GM12878 (cell line): ENCODE measurements around the gene LSR. TPM values are rescaled to one million over a fixed set of nuclear protein-coding genes. Genes with fewer than 3 reads are reported as not detected.

Experiments
- ATAC-seq: fragments of 200-7000 bp; cut with Tn5 transposase; 3 replicates; pipeline ENCODE4 v1.9.1; 2020; ENCODE audit warnings: mild to moderate bottlenecking, moderate library complexity
- BruUV-seq: library from RNA; stranded (reverse); fragments of 400-500 nt; replicated peaks from 2 replicates; lab custom pipeline; 2021; lab: Mats Ljungman, UMichigan
- CTCF ChIA-PET: fragments of 300-600 bp; sonication (Branson Sonifier 250); formaldehyde crosslinking; extraction: SDS; loops from one replicate; lab custom pipeline; 2021; ENCODE audit warnings: inconsistent platforms; lab: Yijun Ruan, JAX
- POLR2A ChIA-PET: fragments of 350-600 bp; formaldehyde crosslinking; extraction: SDS; loops from one replicate; lab custom pipeline; 2021; ENCODE audit warnings: inconsistent platforms; lab: Charles Lee
- RAD21 ChIA-PET: fragments of 300-600 bp; sonication (Branson Sonifier 250); formaldehyde crosslinking; loops from one replicate; lab custom pipeline; 2023; ENCODE audit warnings: antibody characterized with exemption; ENCODE audit not compliant: unreplicated experiment; lab: Charles Lee
- SMC1A ChIA-PET: fragments of 300-600 bp; sonication (Branson Sonifier 250); formaldehyde crosslinking; loops from one replicate; lab custom pipeline; 2023; ENCODE audit not compliant: unreplicated experiment, uncharacterized antibody; lab: Charles Lee
- DNase-seq: peaks from one replicate; pipeline ENCODE4 v3.0.0-alpha.2; 2011; ENCODE audit warnings: low read depth, low spot score
- FAIRE-seq: peaks from 3 replicates; lab custom pipeline; 2011; peaks lifted over from hg19 to GRCh38; lab: Jason Lieb, UNC
- H2AFZ ChIP-seq: 2 replicates; pipeline ENCODE4 v1.6.0; 2011; ENCODE audit warnings: low read depth, low read length, control low read depth; ENCODE audit not compliant: control insufficient read depth
- H3K27ac ChIP-seq: 2 replicates; pipeline ENCODE4 v1.5.1; 2011; ENCODE audit warnings: control low read depth; ENCODE audit not compliant: control insufficient read depth, insufficient read depth
- H3K27me3 ChIP-seq, 2 experiments: replicated peaks in 1 of 2; 2 replicates each; pipeline versions ENCODE4 v1.6.0 to v1.6.1; 2011; ENCODE audit warnings: low read length in 1 of 2; ENCODE audit not compliant: control insufficient read depth in 2 of 2, insufficient read depth in 2 of 2
- H3K36me3 ChIP-seq, 2 experiments: 2 replicates each; pipeline ENCODE4 v1.5.1; 2011; ENCODE audit warnings: low read length in 1 of 2; ENCODE audit not compliant: control insufficient read depth in 2 of 2, insufficient read depth in 2 of 2
- H3K4me1 ChIP-seq: 2 replicates; pipeline ENCODE4 v1.6.1; 2011; ENCODE audit warnings: mild to moderate bottlenecking, low read length, moderate library complexity, mixed read lengths; ENCODE audit not compliant: control insufficient read depth, insufficient read depth
- H3K4me2 ChIP-seq: 2 replicates; pipeline ENCODE4 v1.6.0; 2011; ENCODE audit warnings: control low read depth; ENCODE audit not compliant: control insufficient read depth, insufficient read depth
- H3K4me3 ChIP-seq: fragments of 200-600 bp; sonication (generic); 2 replicates; pipeline ENCODE4 v1.5.1; 2016
- H3K79me2 ChIP-seq: 2 replicates; pipeline ENCODE4 v1.6.0; 2011; ENCODE audit warnings: low read length; ENCODE audit not compliant: control insufficient read depth, insufficient read depth
- H3K9ac ChIP-seq: 2 replicates; pipeline ENCODE4 v1.8.0; 2011; ENCODE audit warnings: low read length, control low read depth, mixed read lengths; ENCODE audit not compliant: control insufficient read depth, insufficient read depth
- H3K9me3 ChIP-seq: replicated peaks from 3 replicates; pipeline ENCODE4 v1.5.1; 2011; ENCODE audit warnings: mild to moderate bottlenecking, low read length; ENCODE audit not compliant: control insufficient read depth, insufficient read depth
- H4K20me1 ChIP-seq: 2 replicates; pipeline ENCODE4 v1.6.0; 2011; ENCODE audit not compliant: control insufficient read depth, insufficient read depth
- BCL11A ChIP-seq: IDR thresholded peaks from 2 replicates; pipeline ENCODE4 v1.6.1; 2011; ENCODE audit warnings: low read depth, low read length
- BRCA1 ChIP-seq: IDR thresholded peaks from 2 replicates; pipeline ENCODE4 v1.6.1; 2011; ENCODE audit warnings: low read depth, low read length, improper control_type of control experiment
- CHD1 ChIP-seq: IDR thresholded peaks from 2 replicates; pipeline ENCODE4 v1.6.1; 2012; ENCODE audit warnings: low read depth, low read length, improper control_type of control experiment
- DPF2 ChIP-seq: fragments of 450-650 bp; IDR thresholded peaks from 2 replicates; pipeline ENCODE4 v1.6.1; 2017; ENCODE audit warnings: mild to moderate bottlenecking
- EED ChIP-seq: sonication (generic); IDR thresholded peaks from 2 replicates; pipeline ENCODE4 v1.6.1; 2016; ENCODE audit warnings: antibody characterized with exemption, low read depth
- NKRF ChIP-seq: fragments of 450-650 bp; conservative IDR thresholded peaks from 2 replicates; pipeline ENCODE4 v1.6.1; 2017; ENCODE audit warnings: mild to moderate bottlenecking, moderate library complexity
- RELB ChIP-seq: fragments of 450-650 bp; IDR thresholded peaks from 2 replicates; pipeline ENCODE4 v1.6.1; 2017; ENCODE audit warnings: low read depth, mild to moderate bottlenecking, moderate library complexity
- RUNX3 ChIP-seq: IDR thresholded peaks from 2 replicates; pipeline ENCODE4 v1.6.1; 2012; ENCODE audit warnings: low read length, inconsistent platforms
- SPI1 ChIP-seq: IDR thresholded peaks from 2 replicates; pipeline ENCODE4 v1.6.1; 2011; ENCODE audit warnings: low read depth, mild to moderate bottlenecking, low read length, moderate library complexity, borderline replicate concordance; ENCODE audit not compliant: insufficient read depth
- STAT3 ChIP-seq: IDR thresholded peaks from 2 replicates; pipeline ENCODE4 v1.6.1; 2011; ENCODE audit warnings: low read depth, low read length, improper control_type of control experiment
- YY1 ChIP-seq: IDR thresholded peaks from 2 replicates; pipeline ENCODE4 v1.6.1; 2011; ENCODE audit warnings: low read depth, mild to moderate bottlenecking, low read length
- ZBTB33 ChIP-seq: fragments of 450-650 bp; IDR thresholded peaks from 2 replicates; pipeline ENCODE4 v1.6.1; 2017; ENCODE audit warnings: mild to moderate bottlenecking
- WGBS: methylation state at CpG from one replicate; pipeline ENCODE4 v1.1.6; 2016; ENCODE audit warnings: low lambda C conversion rate; ENCODE audit not compliant: insufficient replicate concordance, insufficient coverage; ENCODE audit errors: missing lambda C conversion rate; 5-methylcytosine and 5-hydroxymethylcytosine counted together
- in situ Hi-C: fragments of 300-500 bp; cut with MboI; formaldehyde crosslinking; loops from 9 replicates; pipeline ENCODE4 v1.14.3; 2018; ENCODE audit warnings: mixed read lengths
- intact Hi-C: fragments of 100-400 bp; cut with micrococcal nuclease; formaldehyde crosslinking; loops from one replicate; pipeline ENCODE4 v1.14.2; 2022; ENCODE audit not compliant: unreplicated experiment
- polyA plus RNA-seq, 11 experiments: library from polyadenylated mRNA; depleted of rRNA in 4 of 11; unstranded in 6 of 11; stranded (reverse) in 5 of 11; fragments of >200 nt; fragmentation: Nextera tagmentation in 4 of 11; fragmentation: Illumina TruSeq in 1 of 11; extraction: Ambion mirVana in 4 of 11; extraction: Trizol in 1 of 11; gene quantifications; 1 replicate in 1 of 11; 2 replicates in 10 of 11; pipeline versions ENCODE4 v1.2.1 to v1.2.3, GENCODE V29; 2011 to 2016; ENCODE audit warnings: inconsistent platforms in 2 of 11, missing spikeins in 2 of 11, low read depth in 1 of 11
- total RNA-seq, 4 experiments: library from RNA; depleted of rRNA in 3 of 4; stranded (reverse); fragments of >200 nt in 3 of 4; fragmentation: Illumina TruSeq in 1 of 4; extraction: Trizol in 1 of 4; gene quantifications; 2 replicates each; pipeline versions ENCODE4 v1.2.1 to v1.2.3, GENCODE V29; 2013 to 2021
- TF ChIP-seq, protein P1 (sequence below): fragments of 450-650 bp; formaldehyde crosslinking; IDR thresholded peaks from 2 replicates; pipeline ENCODE4 v1.4.0; 2022; ENCODE audit warnings: mild to moderate bottlenecking, moderate library complexity

The LSR gene
- total and polyA plus RNA-seq, 10 of the 15 experiments (the other 5 are each of a cell fraction or from before 2014, with no cell fraction given): 0.26 to 53.9 (median 26.3) TPM

GRCh38 chr19:35271546-35271945 lies 22.7 kb downstream of the LSR start (continued):
- TF ChIP-seq NKRF (no peak), DPF2 (no peak), CHD1 (no peak)
- TF ChIP-seq, protein P1, sequence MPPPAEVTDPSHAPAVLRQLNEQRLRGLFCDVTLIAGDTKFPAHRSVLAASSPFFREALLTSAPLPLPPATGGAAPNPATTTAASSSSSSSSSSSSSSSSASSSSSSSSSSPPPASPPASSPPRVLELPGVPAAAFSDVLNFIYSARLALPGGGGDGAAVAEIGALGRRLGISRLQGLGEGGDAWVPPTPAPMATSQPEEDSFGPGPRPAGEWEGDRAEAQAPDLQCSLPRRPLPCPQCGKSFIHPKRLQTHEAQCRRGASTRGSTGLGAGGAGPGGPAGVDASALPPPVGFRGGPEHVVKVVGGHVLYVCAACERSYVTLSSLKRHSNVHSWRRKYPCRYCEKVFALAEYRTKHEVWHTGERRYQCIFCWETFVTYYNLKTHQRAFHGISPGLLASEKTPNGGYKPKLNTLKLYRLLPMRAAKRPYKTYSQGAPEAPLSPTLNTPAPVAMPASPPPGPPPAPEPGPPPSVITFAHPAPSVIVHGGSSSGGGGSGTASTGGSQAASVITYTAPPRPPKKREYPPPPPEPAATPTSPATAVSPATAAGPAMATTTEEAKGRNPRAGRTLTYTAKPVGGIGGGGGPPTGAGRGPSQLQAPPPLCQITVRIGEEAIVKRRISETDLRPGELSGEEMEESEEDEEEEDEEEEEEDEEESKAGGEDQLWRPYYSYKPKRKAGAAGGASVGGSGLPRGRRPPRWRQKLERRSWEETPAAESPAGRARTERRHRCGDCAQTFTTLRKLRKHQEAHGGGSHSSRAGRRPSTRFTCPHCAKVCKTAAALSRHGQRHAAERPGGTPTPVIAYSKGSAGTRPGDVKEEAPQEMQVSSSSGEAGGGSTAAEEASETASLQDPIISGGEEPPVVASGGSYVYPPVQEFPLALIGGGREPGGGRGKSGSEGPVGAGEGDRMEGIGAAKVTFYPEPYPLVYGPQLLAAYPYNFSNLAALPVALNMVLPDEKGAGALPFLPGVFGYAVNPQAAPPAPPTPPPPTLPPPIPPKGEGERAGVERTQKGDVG: no peak

DNA sequence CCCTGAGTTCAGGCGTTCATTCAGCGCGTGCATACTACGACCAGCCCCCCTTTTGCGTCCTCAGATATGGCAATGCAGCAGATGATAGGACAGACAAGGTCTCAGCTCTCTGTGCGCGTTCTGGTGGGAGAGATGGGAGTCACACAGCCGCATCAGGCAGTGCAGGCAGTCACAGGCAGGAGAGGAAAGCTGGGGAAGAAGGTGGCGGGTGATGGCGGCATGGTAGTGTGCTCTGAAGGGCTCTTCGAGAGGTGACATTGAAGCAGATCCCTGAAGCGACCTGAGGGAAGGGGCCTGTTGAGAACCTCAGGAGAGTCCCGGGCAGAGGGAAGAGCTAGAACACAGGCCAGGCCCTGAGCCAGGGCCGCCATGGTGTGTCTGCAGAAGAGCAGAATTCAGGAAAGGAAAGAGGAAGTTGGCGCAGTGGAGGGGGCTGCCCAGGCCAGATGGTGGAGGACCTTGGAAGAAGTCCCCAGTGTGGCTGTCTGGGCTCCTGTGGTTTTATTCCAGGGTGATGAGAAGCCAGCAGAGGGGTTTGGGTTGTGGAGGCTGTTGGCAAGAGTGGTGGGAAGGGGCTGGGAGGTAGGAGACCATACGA lies 23.4 kb downstream of the LSR start:
- WGBS: 79% methylated on average over 16 of the region's 16 CpGs
- Histone ChIP-seq H4K20me1 (no peaks in the 10 kb centered on the region), H3K9me3 (no peaks in the 10 kb centered on the region), H3K27ac (no peak overlapping the region), H3K79me2 (peaks cover 22% of the 10 kb centered on the region), H3K4me2 (peak overlapping the region; percentile 45), H2AFZ (no peak overlapping the region), H3K4me1 (peaks cover 17% of the 10 kb centered on the region), H3K27me3 (no peaks in the 10 kb centered on the region), H3K36me3 (peaks cover 9 to 20% of the 10 kb centered on the region in 2 experiments), H3K9ac (no peak overlapping the region), H3K4me3 (no peak overlapping the region)
- CTCF ChIA-PET: interaction anchor here (0.7 to 1.0 kb wide), 5 partner anchors 130 to 223 kb away, joined by 3 to 4 read pairs (median 3); no protein-coding TSS in a partner anchor
- POLR2A ChIA-PET: interaction anchor here (1.4 kb wide), 1 partner anchor 58 kb away, joined by 6 read pairs; the partner anchor contains the start of gene CD22
- BruUV-seq: no TSS peak
- RAD21 ChIA-PET: interaction anchor here (0.9 to 1.4 kb wide), 5 partner anchors 53 to 201 kb away, joined by 3 to 5 read pairs (median 3); partner anchors contain the start of gene FFAR1
- intact Hi-C loops: no loop called here
- DNase-seq (no peak), FAIRE-seq (no peak), ATAC-seq (no peak)
- SMC1A ChIA-PET: interaction anchor here (0.8 to 2.3 kb wide), 3 partner anchors 36 to 131 kb away, joined by 3 to 7 read pairs (median 7); partner anchors contain the start of gene FFAR1
- in situ Hi-C loops: loop anchor here (5.0 kb wide), 1 partner anchor 195 kb away; no protein-coding TSS in a partner anchor
- TF ChIP-seq RUNX3 (peak; percentile 16; the same call in 1 of the 2 replicates), RELB (peak; percentile 39; the same call in 1 of the 2 replicates), ZBTB33 (0 out of 2 replicates have a peak, but pooled peaks have one; percentile 57), EED (0 out of 2 replicates have a peak, but pooled peaks have one; percentile 42), YY1 (peak; percentile 45; the same call in 1 of the 2 replicates), SPI1 (peak; percentile 67; the same call in 1 of the 2 replicates), BRCA1 (no peak), BCL11A (no peak), STAT3 (no peak)
